DOHH2 (cell line): ENCODE measurements around the gene MPZ.

ENCODE experiments used
- H3F3A ChIP-seq: fragments of 200-600 bp; sonication (generic), shearing (Covaris generic); 2 replicates; pipeline ENCODE4 v1.6.0; 2016; ENCODE audit warnings: antibody characterized with exemption, mild to moderate bottlenecking; ENCODE audit not compliant: control insufficient read depth, insufficient read depth
- H3K27ac ChIP-seq: fragments of 200-600 bp; sonication (generic); 2 replicates; pipeline ENCODE4 v1.5.1; 2014; ENCODE audit warnings: low read depth, mild to moderate bottlenecking, low read length, moderate library complexity
- H3K27me3 ChIP-seq: fragments of 200-600 bp; sonication (generic); 2 replicates; pipeline ENCODE4 v1.6.1; 2014; ENCODE audit warnings: mild to moderate bottlenecking, low read length, mixed read lengths; ENCODE audit not compliant: control insufficient read depth
- H3K36me3 ChIP-seq: fragments of 200-600 bp; sonication (generic); 2 replicates; pipeline ENCODE4 v1.6.1; 2014; ENCODE audit warnings: mild to moderate bottlenecking, low read length, moderate library complexity, mixed read lengths; ENCODE audit not compliant: control insufficient read depth
- H3K4me1 ChIP-seq: fragments of 200-600 bp; sonication (generic); 2 replicates; pipeline ENCODE4 v1.6.1; 2014; ENCODE audit warnings: mild to moderate bottlenecking, low read length, mixed read lengths; ENCODE audit not compliant: control insufficient read depth
- H3K4me2 ChIP-seq: fragments of 200-600 bp; sonication (generic); 2 replicates; pipeline ENCODE4 v1.6.0; 2014; ENCODE audit warnings: mild to moderate bottlenecking, low read length, moderate library complexity
- H3K4me3 ChIP-seq: fragments of 200-600 bp; sonication (generic); 2 replicates; pipeline ENCODE4 v1.5.1; 2014; ENCODE audit warnings: mild to moderate bottlenecking, low read length, mixed read lengths
- H3K79me2 ChIP-seq: fragments of 200-600 bp; sonication (generic); 2 replicates; pipeline ENCODE4 v1.6.1; 2014; ENCODE audit warnings: mild to moderate bottlenecking, low read length, mixed read lengths; ENCODE audit not compliant: control insufficient read depth
- H3K9me2 ChIP-seq: fragments of 200-600 bp; sonication (generic); replicated peaks from 2 replicates; pipeline ENCODE4 v1.6.1; 2014; ENCODE audit warnings: mild to moderate bottlenecking, low read length, mixed read lengths; ENCODE audit not compliant: control insufficient read depth
- H3K9me3 ChIP-seq: fragments of 200-600 bp; sonication (generic); 2 replicates; pipeline ENCODE4 v1.6.1; 2014; ENCODE audit warnings: antibody characterized with exemption, low read length, mixed read lengths; ENCODE audit not compliant: control insufficient read depth, insufficient read depth
- H4K20me1 ChIP-seq: fragments of 200-600 bp; sonication (generic); 2 replicates; pipeline ENCODE4 v1.6.0; 2014; ENCODE audit warnings: low read depth, mild to moderate bottlenecking, antibody characterized with exemption, low read length, moderate library complexity; ENCODE audit not compliant: control insufficient read depth, insufficient read depth
- CTCF ChIP-seq: fragments of 200-600 bp; sonication (generic); IDR thresholded peaks from one replicate; pipeline ENCODE4 v1.5.1; 2014; ENCODE audit warnings: antibody characterized with exemption, mild to moderate bottlenecking, low read depth, low read length; ENCODE audit not compliant: poor library complexity, severe bottlenecking
- EZH2phosphoT487 ChIP-seq: fragments of 200-600 bp; sonication (generic); IDR thresholded peaks from 2 replicates; pipeline ENCODE4 v1.6.1; 2017; ENCODE audit warnings: borderline replicate concordance, mild to moderate bottlenecking, antibody characterized with exemption, low read length, moderate library complexity, mixed read lengths

Gene MPZ

DNA sequence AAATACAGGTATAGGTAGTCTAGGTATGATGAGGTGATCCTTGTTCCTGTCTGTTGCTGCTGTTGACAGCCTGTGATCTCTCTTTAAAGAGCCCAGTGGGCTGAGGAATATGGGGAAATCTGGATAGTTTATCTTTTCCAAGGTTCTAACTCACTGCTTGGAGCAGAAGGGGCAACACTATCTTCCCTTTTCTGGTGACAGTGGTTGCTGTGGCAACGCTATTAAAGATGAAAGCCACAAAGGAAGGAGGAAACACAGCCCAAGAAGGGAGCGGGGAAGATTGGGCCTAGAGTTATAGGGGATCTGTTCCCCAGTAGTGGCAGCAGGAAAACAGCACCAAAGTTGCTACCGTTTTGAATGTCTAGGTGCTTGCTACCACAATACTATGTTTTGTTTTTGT is 42.4 kb downstream of the MPZ start:
- H3K36me3 ChIP-seq = no peaks in the 10 kb centered on the region
- H3K9me3 ChIP-seq = no peaks in the 10 kb centered on the region
- H3F3A ChIP-seq = no peaks in the 10 kb centered on the region
- no peaks in the 10 kb centered on the region for H3K79me2 ChIP-seq
- H3K27me3 ChIP-seq = peaks cover 2% of the 10 kb centered on the region
- no peaks in the 10 kb centered on the region for H3K9me2 ChIP-seq
- H4K20me1 ChIP-seq = no peaks in the 10 kb centered on the region
- no peak overlapping the region for H3K27ac ChIP-seq
- H3K4me2 ChIP-seq = no peak overlapping the region
- peaks cover 12% of the 10 kb centered on the region for H3K4me1 ChIP-seq
- no peak for TF ChIP-seq EZH2phosphoT487
- no peak for TF ChIP-seq CTCF
- H3K4me3 ChIP-seq = no peak overlapping the region

DNA sequence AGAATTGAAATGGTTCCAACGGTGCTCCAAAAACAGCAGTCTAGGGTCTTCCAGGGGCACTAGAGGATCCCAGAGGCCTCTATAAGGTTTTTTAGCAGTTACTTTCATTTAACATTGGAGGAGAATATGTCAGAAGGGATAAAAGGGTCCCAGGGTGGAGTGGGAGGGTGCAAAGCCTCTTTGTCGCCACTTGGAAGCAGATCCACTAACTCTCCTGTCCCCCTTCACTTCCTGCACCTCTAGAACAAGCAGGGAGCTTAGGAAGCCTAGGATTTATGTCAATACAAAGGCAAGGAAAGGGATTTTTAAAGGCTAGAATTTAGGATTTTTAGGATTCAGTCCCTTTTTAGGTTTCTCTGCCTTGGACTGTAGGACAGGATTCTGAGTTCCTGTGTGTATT is 42.9 kb downstream of the MPZ start:
- TF ChIP-seq EZH2phosphoT487 = no peak
- TF ChIP-seq CTCF = no peak
- no peak overlapping the region for H3K4me2 ChIP-seq
- no peaks in the 10 kb centered on the region for H3K9me3 ChIP-seq
- H3K36me3 ChIP-seq = no peaks in the 10 kb centered on the region
- H3K9me2 ChIP-seq = no peaks in the 10 kb centered on the region
- peaks cover 2% of the 10 kb centered on the region for H3K27me3 ChIP-seq
- H3K27ac ChIP-seq = no peak overlapping the region
- no peaks in the 10 kb centered on the region for H4K20me1 ChIP-seq
- no peak overlapping the region for H3K4me3 ChIP-seq
- H3K79me2 ChIP-seq = no peaks in the 10 kb centered on the region
- H3K4me1 ChIP-seq = peaks cover 17% of the 10 kb centered on the region
- no peaks in the 10 kb centered on the region for H3F3A ChIP-seq

- Histone ChIP-seq H3K9me2 (no peaks in the 10 kb centered on the region), H3K27me3 (peaks cover 7% of the 10 kb centered on the region), H3K79me2 (no peaks in the 10 kb centered on the region), H3K4me1 (peaks cover 24% of the 10 kb centered on the region), H3K9me3 (no peaks in the 10 kb centered on the region), H3K4me3 (no peak overlapping the region), H3K4me2 (no peak overlapping the region), H3K27ac (no peak overlapping the region), H4K20me1 (no peaks in the 10 kb centered on the region), H3F3A (no peaks in the 10 kb centered on the region), H3K36me3 (no peaks in the 10 kb centered on the region)
- TF ChIP-seq EZH2phosphoT487 (no peak), CTCF (no peak)
These were observed 43.6 kb downstream of the MPZ start for GRCh38 chr1:161266202-161266601.

DNA sequence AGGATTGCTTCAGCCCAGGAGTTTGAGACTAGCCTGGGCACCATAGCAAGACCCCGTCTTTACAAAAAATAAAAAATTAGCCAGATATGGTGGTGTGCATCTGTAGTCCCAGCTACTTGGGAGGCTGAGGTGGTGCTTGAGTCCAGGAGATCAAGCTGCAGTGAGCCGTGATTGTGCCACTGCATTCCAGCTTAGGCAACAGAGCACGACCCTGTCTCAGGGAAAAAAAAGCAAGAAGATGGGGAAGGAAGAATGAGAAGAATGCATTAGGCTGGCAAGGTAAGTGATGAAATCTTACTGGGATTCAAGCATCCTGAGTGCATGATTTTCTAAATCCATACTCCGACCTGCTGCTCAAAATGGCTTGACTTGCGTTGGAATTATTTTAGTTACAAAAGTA is 44.5 kb downstream of the MPZ start:
- Histone ChIP-seq H3K27me3 (peaks cover 13% of the 10 kb centered on the region), H3K36me3 (no peaks in the 10 kb centered on the region), H3K4me3 (no peak overlapping the region), H3K79me2 (no peaks in the 10 kb centered on the region), H3K4me2 (no peak overlapping the region), H3K9me3 (no peaks in the 10 kb centered on the region), H3K9me2 (no peaks in the 10 kb centered on the region), H3K4me1 (peaks cover 32% of the 10 kb centered on the region), H3K27ac (no peak overlapping the region), H4K20me1 (no peaks in the 10 kb centered on the region), H3F3A (no peaks in the 10 kb centered on the region)
- TF ChIP-seq EZH2phosphoT487 (no peak), CTCF (no peak)
